Suprapubic skin (tissue), 4 donors: ENCODE data around the gene KAZN. TPM values are rescaled to one million over a fixed set of nuclear protein-coding genes. Genes with fewer than 3 reads are reported as not detected.

Source experiments
- DNase-seq, 2 donors: peaks; one replicate each; pipeline ENCODE4 v3.0.0-alpha.2; 2019; ENCODE audit warnings: low spot score in 2 of 2
- H3K27ac ChIP-seq: fragments of 200-600 bp; sonication (generic); one replicate; pipeline ENCODE4 v1.5.1; 2019
- H3K27me3 ChIP-seq: fragments of 200-600 bp; sonication (generic); one replicate; pipeline ENCODE4 v1.5.1; 2019
- H3K36me3 ChIP-seq: fragments of 200-600 bp; sonication (generic); one replicate; pipeline ENCODE4 v1.5.1; 2019
- H3K4me1 ChIP-seq: fragments of 200-600 bp; sonication (generic); one replicate; pipeline ENCODE4 v1.5.1; 2019
- H3K4me3 ChIP-seq: fragments of 200-600 bp; sonication (generic); one replicate; pipeline ENCODE4 v1.5.1; 2019; ENCODE audit warnings: mild to moderate bottlenecking
- H3K9me3 ChIP-seq: fragments of 200-600 bp; sonication (generic); one replicate; pipeline ENCODE4 v1.5.1; 2019
- EP300 ChIP-seq: sonication (generic); formaldehyde crosslinking; IDR thresholded peaks from one replicate; pipeline ENCODE4 v1.6.1; 2017; ENCODE audit warnings: antibody characterized with exemption
- POLR2A ChIP-seq, 2 donors: fragments of 450-650 bp; IDR thresholded peaks; one replicate each; pipeline ENCODE4 v1.6.1; 2017; ENCODE audit warnings: antibody characterized with exemption in 2 of 2, mild to moderate bottlenecking in 2 of 2, moderate library complexity in 2 of 2
- POLR2AphosphoS5 ChIP-seq, 3 donors: sonication (generic); formaldehyde crosslinking; IDR thresholded peaks; one replicate each; pipeline ENCODE4 v1.6.1; 2017; ENCODE audit warnings: antibody characterized with exemption in 3 of 3
- WGBS: methylation state at CpG from one replicate; pipeline ENCODE4 v1.1.5; 2018; 5-methylcytosine and 5-hydroxymethylcytosine counted together
- total RNA-seq, 4 donors: library from RNA; depleted of rRNA; stranded (reverse); fragments of >200 nt; gene quantifications; one replicate each; pipeline ENCODE4 v1.1.0, GENCODE V29; 2016
- TF ChIP-seq, protein P1 (sequence below), 2 donors: fragments of 200-600 bp in 1 of 2; fragments of 450-650 bp in 1 of 2; sonication (generic) in 1 of 2; IDR thresholded peaks; one replicate each; pipeline ENCODE4 v1.5.1; 2016 to 2019; ENCODE audit warnings: antibody characterized with exemption in 2 of 2, mild to moderate bottlenecking in 1 of 2, moderate library complexity in 1 of 2

KAZN gene
- total RNA-seq, 4 donors from 2014 or later, result 29.2 to 37.5 (median 31.7) TPM

DNA sequence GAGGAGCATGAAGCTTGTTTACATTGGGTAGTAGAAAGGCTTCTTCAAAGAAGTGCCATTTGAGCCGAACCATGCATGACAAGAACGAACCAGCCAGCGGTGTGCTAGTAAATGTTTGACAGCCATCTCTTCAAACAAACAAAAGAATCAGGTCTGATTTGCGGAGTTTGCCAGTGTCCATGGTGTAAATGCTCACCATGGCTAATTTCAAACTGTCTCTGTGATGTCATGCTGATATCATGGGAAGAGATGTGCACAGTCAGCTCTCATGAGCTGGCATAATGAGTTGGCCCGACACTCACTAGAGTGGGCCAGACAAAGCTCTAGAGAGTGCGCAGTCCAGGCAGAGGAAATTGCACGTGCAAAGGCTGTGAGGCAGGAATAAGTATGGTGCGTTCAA lies 101.1 kb downstream of the KAZN start:
- 95% methylated on average over 8 of the region's 8 CpGs for whole genome bisulfite sequencing
- Histone ChIP-seq H3K4me1 (no peaks in the 10 kb centered on the region), H3K27ac (no peak overlapping the region), H3K27me3 (peaks cover 3% of the 10 kb centered on the region), H3K36me3 (no peaks in the 10 kb centered on the region), H3K4me3 (no peak overlapping the region), H3K9me3 (no peaks in the 10 kb centered on the region)
- TF ChIP-seq EP300, result no peak
- TF ChIP-seq, protein P1, sequence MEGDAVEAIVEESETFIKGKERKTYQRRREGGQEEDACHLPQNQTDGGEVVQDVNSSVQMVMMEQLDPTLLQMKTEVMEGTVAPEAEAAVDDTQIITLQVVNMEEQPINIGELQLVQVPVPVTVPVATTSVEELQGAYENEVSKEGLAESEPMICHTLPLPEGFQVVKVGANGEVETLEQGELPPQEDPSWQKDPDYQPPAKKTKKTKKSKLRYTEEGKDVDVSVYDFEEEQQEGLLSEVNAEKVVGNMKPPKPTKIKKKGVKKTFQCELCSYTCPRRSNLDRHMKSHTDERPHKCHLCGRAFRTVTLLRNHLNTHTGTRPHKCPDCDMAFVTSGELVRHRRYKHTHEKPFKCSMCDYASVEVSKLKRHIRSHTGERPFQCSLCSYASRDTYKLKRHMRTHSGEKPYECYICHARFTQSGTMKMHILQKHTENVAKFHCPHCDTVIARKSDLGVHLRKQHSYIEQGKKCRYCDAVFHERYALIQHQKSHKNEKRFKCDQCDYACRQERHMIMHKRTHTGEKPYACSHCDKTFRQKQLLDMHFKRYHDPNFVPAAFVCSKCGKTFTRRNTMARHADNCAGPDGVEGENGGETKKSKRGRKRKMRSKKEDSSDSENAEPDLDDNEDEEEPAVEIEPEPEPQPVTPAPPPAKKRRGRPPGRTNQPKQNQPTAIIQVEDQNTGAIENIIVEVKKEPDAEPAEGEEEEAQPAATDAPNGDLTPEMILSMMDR (IDR thresholded peaks at IDR 0.05), result no peak
- TF ChIP-seq POLR2A (IDR thresholded peaks at IDR 0.05), result no peak
- no peak for TF ChIP-seq POLR2AphosphoS5 (IDR thresholded peaks at IDR 0.05)
- DNase-seq, result no peak

DNA sequence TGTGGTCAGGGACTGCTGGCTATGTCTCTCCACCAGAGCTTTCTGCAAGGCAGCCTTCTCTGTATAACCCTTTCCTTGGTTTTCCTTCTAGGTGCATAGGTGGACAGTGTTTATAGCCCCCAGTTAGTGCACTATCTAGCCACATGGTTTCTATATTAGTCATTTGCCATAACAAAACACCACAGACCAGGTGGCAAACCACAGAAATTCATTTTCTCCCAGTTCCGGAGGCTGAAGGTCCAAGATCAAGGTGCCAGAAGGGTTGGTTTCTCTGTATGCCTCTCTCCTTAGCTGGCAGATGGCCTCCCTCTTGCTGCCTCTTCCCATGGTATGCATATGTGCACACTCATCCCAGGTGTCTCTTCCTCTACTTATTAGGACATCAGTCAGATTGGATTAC lies 106.4 kb downstream of the KAZN start:
- no peak for DNase-seq
- Histone ChIP-seq H3K27ac (no peak overlapping the region), H3K4me3 (no peak overlapping the region), H3K9me3 (no peaks in the 10 kb centered on the region), H3K4me1 (no peaks in the 10 kb centered on the region), H3K36me3 (no peaks in the 10 kb centered on the region), H3K27me3 (no peaks in the 10 kb centered on the region)
- TF ChIP-seq EP300 (no peak), POLR2AphosphoS5 (IDR thresholded peaks at IDR 0.05) (no peak), POLR2A (IDR thresholded peaks at IDR 0.05) (no peak)
- TF ChIP-seq, protein P1 (IDR thresholded peaks at IDR 0.05), result no peak
- WGBS, result 93% methylated on average over 1 of the region's 1 CpG

DNA sequence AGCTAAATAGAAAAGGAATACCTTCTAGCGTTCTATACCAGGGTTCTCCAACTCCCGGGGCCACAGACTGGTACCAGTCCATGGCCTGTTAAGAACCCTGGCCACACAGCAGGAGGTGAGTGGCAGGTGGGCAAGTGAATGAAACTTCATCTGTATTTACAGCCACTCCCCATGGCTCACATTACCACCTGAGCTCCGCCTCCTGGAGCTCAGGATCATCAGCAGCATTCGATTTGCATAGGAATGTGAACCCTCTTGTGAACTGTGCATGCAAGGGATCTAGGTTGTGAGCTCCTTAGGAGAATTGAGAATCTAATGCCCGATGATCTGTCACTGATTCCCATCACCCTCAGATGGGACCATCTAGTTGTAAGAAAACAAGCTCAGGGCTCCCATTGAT lies 107.3 kb downstream of the KAZN start:
- no peaks in the 10 kb centered on the region for H3K9me3 ChIP-seq
- WGBS, result 94% methylated on average over 5 of the region's 5 CpGs

DNA sequence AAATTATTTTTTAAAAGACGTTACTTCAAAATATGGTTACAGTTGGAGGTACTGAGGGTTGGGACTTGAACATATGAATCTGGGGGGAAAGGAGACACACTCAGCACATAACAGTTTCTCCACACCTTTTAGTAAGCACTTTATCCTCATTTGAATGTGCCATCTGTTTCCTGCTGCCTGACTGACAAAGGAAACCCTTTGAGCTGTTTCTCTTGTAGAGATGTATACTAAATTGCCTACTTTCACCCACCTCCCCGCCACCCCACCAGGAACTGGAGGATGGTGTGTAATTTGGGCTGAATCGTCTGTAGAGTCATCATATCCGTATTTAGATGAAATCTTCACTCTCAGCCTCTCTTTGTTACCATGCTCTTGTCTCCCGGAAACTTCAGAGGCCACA lies 108.1 kb downstream of the KAZN start:
- 82% methylated on average over 5 of the region's 5 CpGs for WGBS
- Histone ChIP-seq H3K27ac (no peak overlapping the region), H3K27me3 (no peaks in the 10 kb centered on the region), H3K36me3 (no peaks in the 10 kb centered on the region), H3K9me3 (no peaks in the 10 kb centered on the region), H3K4me1 (no peaks in the 10 kb centered on the region), H3K4me3 (no peak overlapping the region)
- no peak for DNase-seq
- TF ChIP-seq POLR2AphosphoS5 (IDR thresholded peaks at IDR 0.05), result no peak
- TF ChIP-seq POLR2A (IDR thresholded peaks at IDR 0.05), result no peak
- TF ChIP-seq, protein P1 (IDR thresholded peaks at IDR 0.05), result no peak
- no peak for TF ChIP-seq EP300

More for the DNA sequence above, 107.3 kb downstream of the KAZN start:
- no peak overlapping the region for H3K27ac ChIP-seq
- DNase-seq, result no peak
- TF ChIP-seq, protein P1 (IDR thresholded peaks at IDR 0.05), result no peak
- TF ChIP-seq POLR2AphosphoS5 (IDR thresholded peaks at IDR 0.05) (no peak), POLR2A (IDR thresholded peaks at IDR 0.05) (no peak), EP300 (no peak)
- no peaks in the 10 kb centered on the region for H3K27me3 ChIP-seq
- no peaks in the 10 kb centered on the region for H3K4me1 ChIP-seq
- H3K4me3 ChIP-seq, result no peak overlapping the region
- H3K36me3 ChIP-seq, result no peaks in the 10 kb centered on the region

DNA sequence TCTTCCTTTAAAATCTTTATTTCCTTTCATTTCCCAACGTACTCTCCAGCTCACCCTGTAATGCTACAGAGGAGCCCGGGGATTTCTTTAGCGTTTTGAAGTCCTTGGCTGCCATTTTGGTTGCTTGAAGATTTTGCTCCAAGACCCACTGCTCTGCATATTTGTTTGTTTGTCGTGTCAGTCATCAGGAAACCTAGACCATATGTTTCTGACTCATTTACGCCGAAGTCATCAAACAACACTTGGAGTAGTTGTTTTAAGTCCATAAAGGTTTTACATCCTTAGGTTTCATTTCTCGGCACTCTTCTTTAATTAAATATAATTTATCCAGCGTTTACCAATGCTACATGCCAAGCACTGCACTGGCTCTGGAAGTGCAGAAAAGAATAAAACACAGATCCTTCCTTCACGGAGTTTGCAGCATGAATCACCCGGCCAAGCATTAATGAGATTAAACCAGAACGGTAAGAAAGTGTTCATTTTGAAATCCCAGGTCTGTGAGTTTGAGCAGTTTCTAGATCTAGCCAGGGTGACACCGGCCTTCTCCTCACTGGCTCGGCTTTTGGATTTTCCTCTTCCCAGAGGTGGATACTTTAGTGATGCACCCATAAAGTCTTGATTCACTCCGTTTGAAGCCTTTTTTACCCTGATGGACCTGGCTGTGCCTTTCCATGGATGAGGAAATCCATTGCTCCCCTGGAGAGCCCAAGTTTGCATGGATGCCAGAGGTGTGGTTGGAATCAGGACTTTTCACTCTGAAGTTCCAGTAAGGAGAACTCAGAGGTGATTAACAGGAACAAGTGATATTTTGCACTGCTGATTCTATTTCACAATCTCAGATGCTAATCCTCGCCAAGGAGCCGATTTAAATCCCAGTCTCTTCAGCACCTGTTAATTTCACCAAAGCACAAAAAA lies 109.3 kb downstream of the KAZN start:
- H3K9me3 ChIP-seq, result no peaks in the 10 kb centered on the region
- no peak for DNase-seq
- H3K4me3 ChIP-seq, result no peak overlapping the region
- no peaks in the 10 kb centered on the region for H3K36me3 ChIP-seq
- TF ChIP-seq POLR2AphosphoS5 (IDR thresholded peaks at IDR 0.05) (no peak), POLR2A (IDR thresholded peaks at IDR 0.05) (no peak), EP300 (no peak)
- TF ChIP-seq, protein P1 (IDR thresholded peaks at IDR 0.05), result no peak
- H3K27ac ChIP-seq, result no peak overlapping the region
- WGBS, result 80% methylated on average over 16 of the region's 16 CpGs
- no peaks in the 10 kb centered on the region for H3K27me3 ChIP-seq
- H3K4me1 ChIP-seq, result no peaks in the 10 kb centered on the region
